HepG2 (cell line): ENCODE results near the gene TIMELESS. TPM values are rescaled to one million over a fixed set of nuclear protein-coding genes. Genes with fewer than 3 reads are reported as not detected.

Experiments
- AKAP8 ChIP-seq: sonication (generic); formaldehyde crosslinking; IDR thresholded peaks from 2 replicates; pipeline ENCODE4 v1.5.1; 2020; ENCODE audit warnings: mild to moderate bottlenecking, missing genetic modification reagents
- ARNT2 ChIP-seq: sonication (generic); formaldehyde crosslinking; IDR thresholded peaks from 2 replicates; pipeline ENCODE4 v1.8.0; 2022; ENCODE audit warnings: mild to moderate bottlenecking, low read depth, missing genetic modification reagents, moderate library complexity
- ESRRA ChIP-seq: sonication (generic); formaldehyde crosslinking; IDR thresholded peaks from 2 replicates; pipeline ENCODE4 v1.5.1; 2020; ENCODE audit warnings: mild to moderate bottlenecking, low read depth, missing genetic modification reagents
- KDM4B ChIP-seq: sonication (generic); formaldehyde crosslinking; IDR thresholded peaks from 2 replicates; pipeline ENCODE4 v1.4.0; 2020; ENCODE audit warnings: missing genetic modification reagents
- MED8 ChIP-seq: sonication (generic); formaldehyde crosslinking; IDR thresholded peaks from 2 replicates; pipeline ENCODE4 v1.8.1; 2023; ENCODE audit warnings: mild to moderate bottlenecking, missing genetic modification reagents; ENCODE audit not compliant: insufficient replicate concordance
- POLR2G ChIP-seq: fragments of 200-400 bp; formaldehyde crosslinking; IDR thresholded peaks from 2 replicates; pipeline ENCODE4 v1.6.1; 2018; ENCODE audit warnings: mild to moderate bottlenecking, low read depth, low read length, moderate library complexity
- STAT5B ChIP-seq: sonication (generic); formaldehyde crosslinking; IDR thresholded peaks from 2 replicates; pipeline ENCODE4 v1.4.0; 2020; ENCODE audit warnings: missing genetic modification reagents
- ZBTB14 ChIP-seq: sonication (generic); formaldehyde crosslinking; IDR thresholded peaks from 2 replicates; pipeline ENCODE4 v1.4.0; 2020; ENCODE audit warnings: missing genetic modification reagents
- ZMYM4 ChIP-seq: sonication (generic); formaldehyde crosslinking; IDR thresholded peaks from 2 replicates; pipeline ENCODE4 v1.8.1; 2023; ENCODE audit warnings: mild to moderate bottlenecking, missing genetic modification reagents
- ZNF160 ChIP-seq: sonication (generic); formaldehyde crosslinking; IDR thresholded peaks from 2 replicates; pipeline ENCODE4 v1.8.0; 2022; ENCODE audit warnings: mild to moderate bottlenecking, inconsistent platforms, missing genetic modification reagents
- ZNF251 ChIP-seq: sonication (generic); formaldehyde crosslinking; IDR thresholded peaks from 2 replicates; pipeline ENCODE4 v1.9.0; 2021; ENCODE audit warnings: mild to moderate bottlenecking, missing genetic modification reagents
- ZNF564 ChIP-seq: sonication (generic); formaldehyde crosslinking; IDR thresholded peaks from 2 replicates; pipeline ENCODE4 v1.8.1; 2023; ENCODE audit warnings: mild to moderate bottlenecking, missing genetic modification reagents
- ZNF629 ChIP-seq: sonication (generic); formaldehyde crosslinking; conservative IDR thresholded peaks from 2 replicates; pipeline ENCODE4 v1.5.0; 2020; ENCODE audit warnings: missing genetic modification reagents
- ZNF749 ChIP-seq: sonication (generic); formaldehyde crosslinking; IDR thresholded peaks from 2 replicates; pipeline ENCODE4 v1.8.0; 2022; ENCODE audit warnings: mild to moderate bottlenecking, missing genetic modification reagents, moderate library complexity, borderline replicate concordance
- polyA plus RNA-seq, 8 experiments: library from polyadenylated mRNA; depleted of rRNA in 3 of 8; stranded (reverse) in 7 of 8; unstranded in 1 of 8; fragments of >200 nt; fragmentation: Illumina TruSeq in 4 of 8; extraction: Trizol in 4 of 8; gene quantifications; 2 replicates each; pipeline versions ENCODE4 v1.2.1 to v1.2.3, GENCODE V29; 2011 to 2016; ENCODE audit warnings: low read depth in 4 of 8, missing spikeins in 1 of 8, mixed read lengths in 1 of 8; ENCODE audit not compliant: insufficient read depth in 1 of 8
- total RNA-seq, 5 experiments: library from RNA; depleted of rRNA; stranded (reverse); fragments of >200 nt; fragmentation: Illumina TruSeq; extraction: Trizol; gene quantifications; 2 replicates each; pipeline ENCODE4 v1.2.3, GENCODE V29; 2016; ENCODE audit warnings: low read depth in 1 of 5
- TF ChIP-seq, protein P1 (sequence below): sonication (generic); formaldehyde crosslinking; IDR thresholded peaks from 2 replicates; pipeline ENCODE4 v1.9.0; 2021; ENCODE audit warnings: mild to moderate bottlenecking, missing genetic modification reagents
- TF ChIP-seq, protein P2 (sequence below): sonication (generic); formaldehyde crosslinking; IDR thresholded peaks from 2 replicates; pipeline ENCODE4 v1.4.0; 2020; ENCODE audit warnings: missing genetic modification reagents
- TF ChIP-seq, protein P3 (sequence below): sonication (generic); formaldehyde crosslinking; IDR thresholded peaks from 2 replicates; pipeline ENCODE4 v1.4.0; 2020; ENCODE audit warnings: missing genetic modification reagents

TIMELESS gene
- total and polyA plus RNA-seq, 2 of the 13 experiments (the other 11 are each of a cell fraction or from before 2014, with no cell fraction given), result 4.0 to 20.3 TPM

DNA sequence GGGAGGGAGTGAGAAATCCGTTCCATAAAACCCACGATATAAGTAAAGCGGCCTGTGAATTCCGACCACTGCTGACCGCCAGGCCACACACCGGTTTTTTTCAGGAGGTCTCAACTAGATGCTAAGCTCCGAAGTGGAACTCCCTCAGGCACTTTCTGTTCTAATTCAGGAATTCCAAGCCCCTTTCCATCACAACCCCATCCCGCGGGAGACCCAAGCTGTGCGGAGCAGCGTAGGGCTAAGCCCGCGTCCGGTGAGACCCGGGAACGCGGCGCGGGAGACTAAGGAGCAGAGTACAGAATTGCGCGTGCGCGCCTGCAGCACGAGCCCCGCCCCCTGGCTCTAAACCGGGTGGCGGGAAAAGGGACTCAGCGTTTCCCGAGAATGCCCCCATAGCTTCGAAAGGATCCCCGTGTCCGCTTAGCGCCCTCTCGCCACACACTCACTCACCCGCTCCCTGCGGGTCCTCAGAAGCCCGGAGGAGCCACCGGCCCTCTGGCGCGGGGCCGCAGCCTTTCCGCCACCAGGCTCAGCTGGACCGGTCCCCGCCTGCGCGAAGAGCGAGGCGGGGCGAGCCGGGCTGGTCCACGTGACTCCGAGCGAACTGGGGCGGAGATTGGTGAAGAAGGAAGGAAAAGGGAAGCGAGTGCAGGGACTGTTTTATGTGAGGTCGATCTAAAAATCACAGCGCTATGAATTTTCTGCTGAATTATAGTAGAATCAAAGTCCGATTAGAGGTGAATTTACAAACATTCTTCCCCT, at the start of gene TIMELESS (continued):
- TF ChIP-seq, protein P1, sequence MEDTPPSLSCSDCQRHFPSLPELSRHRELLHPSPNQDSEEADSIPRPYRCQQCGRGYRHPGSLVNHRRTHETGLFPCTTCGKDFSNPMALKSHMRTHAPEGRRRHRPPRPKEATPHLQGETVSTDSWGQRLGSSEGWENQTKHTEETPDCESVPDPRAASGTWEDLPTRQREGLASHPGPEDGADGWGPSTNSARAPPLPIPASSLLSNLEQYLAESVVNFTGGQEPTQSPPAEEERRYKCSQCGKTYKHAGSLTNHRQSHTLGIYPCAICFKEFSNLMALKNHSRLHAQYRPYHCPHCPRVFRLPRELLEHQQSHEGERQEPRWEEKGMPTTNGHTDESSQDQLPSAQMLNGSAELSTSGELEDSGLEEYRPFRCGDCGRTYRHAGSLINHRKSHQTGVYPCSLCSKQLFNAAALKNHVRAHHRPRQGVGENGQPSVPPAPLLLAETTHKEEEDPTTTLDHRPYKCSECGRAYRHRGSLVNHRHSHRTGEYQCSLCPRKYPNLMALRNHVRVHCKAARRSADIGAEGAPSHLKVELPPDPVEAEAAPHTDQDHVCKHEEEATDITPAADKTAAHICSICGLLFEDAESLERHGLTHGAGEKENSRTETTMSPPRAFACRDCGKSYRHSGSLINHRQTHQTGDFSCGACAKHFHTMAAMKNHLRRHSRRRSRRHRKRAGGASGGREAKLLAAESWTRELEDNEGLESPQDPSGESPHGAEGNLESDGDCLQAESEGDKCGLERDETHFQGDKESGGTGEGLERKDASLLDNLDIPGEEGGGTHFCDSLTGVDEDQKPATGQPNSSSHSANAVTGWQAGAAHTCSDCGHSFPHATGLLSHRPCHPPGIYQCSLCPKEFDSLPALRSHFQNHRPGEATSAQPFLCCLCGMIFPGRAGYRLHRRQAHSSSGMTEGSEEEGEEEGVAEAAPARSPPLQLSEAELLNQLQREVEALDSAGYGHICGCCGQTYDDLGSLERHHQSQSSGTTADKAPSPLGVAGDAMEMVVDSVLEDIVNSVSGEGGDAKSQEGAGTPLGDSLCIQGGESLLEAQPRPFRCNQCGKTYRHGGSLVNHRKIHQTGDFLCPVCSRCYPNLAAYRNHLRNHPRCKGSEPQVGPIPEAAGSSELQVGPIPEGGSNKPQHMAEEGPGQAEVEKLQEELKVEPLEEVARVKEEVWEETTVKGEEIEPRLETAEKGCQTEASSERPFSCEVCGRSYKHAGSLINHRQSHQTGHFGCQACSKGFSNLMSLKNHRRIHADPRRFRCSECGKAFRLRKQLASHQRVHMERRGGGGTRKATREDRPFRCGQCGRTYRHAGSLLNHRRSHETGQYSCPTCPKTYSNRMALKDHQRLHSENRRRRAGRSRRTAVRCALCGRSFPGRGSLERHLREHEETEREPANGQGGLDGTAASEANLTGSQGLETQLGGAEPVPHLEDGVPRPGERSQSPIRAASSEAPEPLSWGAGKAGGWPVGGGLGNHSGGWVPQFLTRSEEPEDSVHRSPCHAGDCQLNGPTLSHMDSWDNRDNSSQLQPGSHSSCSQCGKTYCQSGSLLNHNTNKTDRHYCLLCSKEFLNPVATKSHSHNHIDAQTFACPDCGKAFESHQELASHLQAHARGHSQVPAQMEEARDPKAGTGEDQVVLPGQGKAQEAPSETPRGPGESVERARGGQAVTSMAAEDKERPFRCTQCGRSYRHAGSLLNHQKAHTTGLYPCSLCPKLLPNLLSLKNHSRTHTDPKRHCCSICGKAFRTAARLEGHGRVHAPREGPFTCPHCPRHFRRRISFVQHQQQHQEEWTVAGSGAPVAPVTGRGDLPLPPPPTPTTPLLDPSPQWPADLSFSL (CRISPR knock-in tag), result no peak
- TF ChIP-seq POLR2G (peak; percentile 93), ZNF749 (CRISPR knock-in tag) (no peak), ZNF564 (CRISPR knock-in tag) (peak; percentile 74), KDM4B (CRISPR knock-in tag) (no peak), ESRRA (CRISPR knock-in tag) (peak; percentile 73; the same call in 1 of the 2 replicates), ZNF251 (no peak), ZNF629 (0 out of 2 replicates have a peak, but pooled peaks have one; percentile 11), ZNF160 (peak; percentile 70; the same call in 1 of the 2 replicates), STAT5B (CRISPR knock-in tag) (no peak), ZBTB14 (CRISPR knock-in tag) (peak; percentile 78), MED8 (peak; percentile 82), ARNT2 (CRISPR knock-in tag) (peak; percentile 81), AKAP8 (CRISPR knock-in tag) (no peak), ZMYM4 (CRISPR knock-in tag) (peak; percentile 67)
- TF ChIP-seq, protein P2, sequence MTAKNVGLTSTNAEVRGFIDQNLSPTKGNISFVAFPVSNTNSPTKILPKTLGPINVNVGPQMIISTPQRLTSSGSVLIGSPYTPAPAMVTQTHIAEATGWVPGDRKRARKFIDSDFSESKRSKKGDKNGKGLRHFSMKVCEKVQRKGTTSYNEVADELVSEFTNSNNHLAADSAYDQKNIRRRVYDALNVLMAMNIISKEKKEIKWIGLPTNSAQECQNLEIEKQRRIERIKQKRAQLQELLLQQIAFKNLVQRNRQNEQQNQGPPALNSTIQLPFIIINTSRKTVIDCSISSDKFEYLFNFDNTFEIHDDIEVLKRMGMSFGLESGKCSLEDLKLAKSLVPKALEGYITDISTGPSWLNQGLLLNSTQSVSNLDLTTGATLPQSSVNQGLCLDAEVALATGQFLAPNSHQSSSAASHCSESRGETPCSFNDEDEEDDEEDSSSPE (CRISPR knock-in tag), result peak; percentile 99
- TF ChIP-seq, protein P3, sequence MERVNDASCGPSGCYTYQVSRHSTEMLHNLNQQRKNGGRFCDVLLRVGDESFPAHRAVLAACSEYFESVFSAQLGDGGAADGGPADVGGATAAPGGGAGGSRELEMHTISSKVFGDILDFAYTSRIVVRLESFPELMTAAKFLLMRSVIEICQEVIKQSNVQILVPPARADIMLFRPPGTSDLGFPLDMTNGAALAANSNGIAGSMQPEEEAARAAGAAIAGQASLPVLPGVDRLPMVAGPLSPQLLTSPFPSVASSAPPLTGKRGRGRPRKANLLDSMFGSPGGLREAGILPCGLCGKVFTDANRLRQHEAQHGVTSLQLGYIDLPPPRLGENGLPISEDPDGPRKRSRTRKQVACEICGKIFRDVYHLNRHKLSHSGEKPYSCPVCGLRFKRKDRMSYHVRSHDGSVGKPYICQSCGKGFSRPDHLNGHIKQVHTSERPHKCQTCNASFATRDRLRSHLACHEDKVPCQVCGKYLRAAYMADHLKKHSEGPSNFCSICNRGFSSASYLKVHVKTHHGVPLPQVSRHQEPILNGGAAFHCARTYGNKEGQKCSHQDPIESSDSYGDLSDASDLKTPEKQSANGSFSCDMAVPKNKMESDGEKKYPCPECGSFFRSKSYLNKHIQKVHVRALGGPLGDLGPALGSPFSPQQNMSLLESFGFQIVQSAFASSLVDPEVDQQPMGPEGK (CRISPR knock-in tag), result 0 out of 2 replicates have a peak, but pooled peaks have one; percentile 28
